Right forelimb (tissue), 1 donor: ENCODE data around the gene ATF4.

Source experiments
- DNase-seq: peaks from one replicate; pipeline ENCODE4 v3.0.0-alpha.2; 2018

ATF4 gene

DNA sequence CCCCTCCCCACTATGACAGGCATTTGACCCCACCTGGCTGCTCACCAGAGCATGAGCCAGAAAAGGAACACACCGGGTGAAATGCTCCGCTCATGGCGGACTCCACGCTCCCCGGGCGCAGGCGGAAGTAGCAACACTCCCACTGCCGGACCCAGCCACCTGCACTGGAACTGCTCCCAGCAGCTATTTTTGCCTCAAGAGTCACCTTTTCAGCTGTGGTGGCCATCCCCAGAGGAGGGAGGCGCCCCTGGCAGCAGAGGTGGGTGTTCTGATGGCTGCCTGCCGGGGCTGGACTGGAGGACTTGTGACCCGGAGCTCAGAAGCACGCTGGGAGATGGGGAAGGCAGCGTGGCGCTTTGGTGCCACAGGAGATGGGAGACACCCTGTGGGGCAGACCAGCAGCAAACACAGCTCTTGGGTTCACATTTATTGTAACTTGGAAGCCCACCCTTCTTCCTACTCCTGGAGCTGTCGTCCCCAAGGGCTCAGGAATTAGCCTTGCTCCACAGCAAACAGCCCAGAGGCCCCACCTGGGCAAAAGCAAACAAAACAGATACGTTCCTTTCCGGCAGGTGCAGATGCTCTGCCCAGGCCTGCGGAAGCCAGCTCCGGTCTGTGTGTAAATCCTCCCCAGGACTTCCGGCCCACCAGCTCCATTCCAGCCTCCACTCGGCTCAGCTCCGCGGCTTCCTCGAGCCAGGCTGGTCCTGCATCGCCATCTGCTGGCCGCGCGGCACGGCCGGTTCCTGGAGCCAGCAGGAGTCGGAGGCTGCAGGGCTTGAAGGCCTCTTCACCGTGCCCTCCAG is 8.5 kb downstream of the ATF4 start:
- DNase-seq = peak; percentile 92

DNA sequence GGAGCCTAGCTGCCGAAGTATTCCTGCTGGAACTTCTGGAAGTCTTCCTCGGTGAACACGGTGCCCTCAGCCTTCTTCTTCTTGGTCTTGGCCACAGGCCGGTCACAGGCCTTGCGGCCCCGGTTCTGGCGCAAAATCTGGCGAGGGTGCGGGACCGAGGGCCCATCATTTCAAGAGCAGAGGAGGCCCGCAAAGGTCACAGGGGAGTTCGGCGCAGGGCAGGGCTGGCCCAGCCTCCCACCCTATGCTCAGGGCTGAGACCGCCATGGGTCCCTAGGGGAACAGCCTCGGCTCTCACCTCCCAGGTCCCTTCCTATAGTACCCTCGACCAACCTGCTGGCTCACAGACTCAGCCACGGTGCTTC is 9.1 kb downstream of the ATF4 start:
- no peak for DNase-seq

DNA sequence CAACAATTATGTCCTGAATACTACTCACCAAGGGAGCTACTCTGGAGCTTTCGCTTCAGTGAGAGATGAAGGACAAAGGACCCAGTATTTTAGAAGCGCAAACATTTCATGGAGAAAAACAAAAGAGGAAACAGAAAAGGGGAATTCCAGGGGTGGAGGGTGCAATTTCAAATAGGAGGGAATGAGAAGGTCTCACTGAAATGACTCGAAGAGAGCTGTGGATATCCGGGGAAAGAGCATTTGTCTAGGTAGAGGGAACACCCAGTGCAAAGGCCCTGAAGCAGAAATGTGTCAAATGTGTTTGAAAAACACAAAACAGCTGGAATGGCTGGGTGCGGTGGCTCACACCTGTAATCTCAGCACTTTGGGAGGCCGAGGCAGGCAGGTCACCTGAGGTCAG is 9.8 kb downstream of the ATF4 start:
- no peak for DNase-seq

DNA sequence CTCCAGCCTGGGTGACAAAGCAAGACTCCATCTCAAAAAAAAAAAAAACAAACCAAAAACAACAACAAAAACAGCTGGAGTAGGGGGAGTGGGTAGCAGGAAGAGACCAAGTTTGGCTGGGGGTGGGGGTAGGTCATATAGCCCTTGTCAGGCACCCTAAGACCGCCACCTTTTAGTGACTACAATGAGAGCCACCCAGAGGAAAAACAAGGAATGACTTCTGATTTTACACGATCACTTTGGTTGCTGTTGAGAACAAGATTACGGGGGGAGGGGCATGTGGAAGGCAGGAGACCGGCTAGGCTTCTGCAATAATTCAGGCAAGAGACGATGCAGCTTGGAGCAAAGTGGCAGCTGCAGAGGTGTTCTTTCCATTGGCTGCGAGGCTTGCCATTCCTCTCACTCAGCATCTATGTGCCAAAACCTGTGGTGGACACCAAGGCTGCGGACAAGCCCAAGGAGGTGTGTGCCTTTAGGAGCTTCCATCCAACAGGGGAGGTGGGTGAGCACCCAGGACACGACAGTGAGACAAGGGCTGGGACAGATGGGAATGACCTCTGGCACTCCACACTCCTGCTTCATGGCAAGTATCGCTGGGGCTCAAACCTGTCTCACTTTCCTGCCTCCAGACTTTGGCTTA is 10.4 kb downstream of the ATF4 start:
- no peak for DNase-seq

DNA sequence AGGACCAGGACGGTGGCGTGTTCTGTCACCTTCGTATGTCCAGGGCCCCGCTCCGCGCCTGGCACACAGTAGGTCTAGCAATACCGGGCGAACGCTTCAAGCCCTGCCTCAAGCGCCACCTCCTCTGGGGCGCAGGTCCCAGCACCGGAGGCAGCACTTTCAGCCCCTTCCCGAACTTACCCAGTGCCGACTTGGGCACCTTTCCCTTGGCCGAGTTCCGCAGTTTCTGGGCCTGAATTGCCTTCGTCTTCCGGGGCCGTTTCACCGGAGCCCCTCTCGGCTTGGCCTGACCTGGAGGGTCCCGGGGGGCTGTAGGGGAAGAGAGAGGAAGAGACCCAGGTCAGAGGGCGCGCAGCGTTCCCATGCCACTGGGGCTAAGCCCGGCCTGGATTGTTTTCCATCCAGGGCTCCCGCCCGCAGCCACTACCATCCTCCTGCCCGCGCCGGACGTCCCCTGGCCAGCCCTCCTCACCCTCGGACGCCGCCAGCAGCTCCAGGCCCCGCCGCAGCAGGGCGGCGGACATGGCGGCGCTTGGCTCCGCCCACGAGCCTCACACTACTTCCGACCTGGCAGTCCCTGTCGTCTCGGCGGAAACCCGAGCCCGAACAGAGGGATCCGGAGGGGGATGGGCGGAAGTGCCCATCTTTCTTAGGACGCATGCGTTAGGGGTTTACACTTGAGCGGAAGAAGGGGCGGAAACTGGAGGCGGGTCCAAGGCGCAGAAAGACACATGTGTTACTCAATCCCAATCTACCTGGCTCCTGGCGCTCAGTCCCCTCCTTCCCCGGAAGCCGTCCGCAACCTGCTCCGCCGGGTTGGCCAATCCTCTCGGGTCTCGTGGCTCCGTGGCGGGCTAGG is 12.1 kb downstream of the ATF4 start, which contains the start of gene RPS19BP1:
Gene RPS19BP1, minus strand, starts transcription at position 534 of the 859 bp plus-strand sequence. Its CDS starts 10 bp downstream, at position 524.
- peak; percentile 98 for DNase-seq

DNA sequence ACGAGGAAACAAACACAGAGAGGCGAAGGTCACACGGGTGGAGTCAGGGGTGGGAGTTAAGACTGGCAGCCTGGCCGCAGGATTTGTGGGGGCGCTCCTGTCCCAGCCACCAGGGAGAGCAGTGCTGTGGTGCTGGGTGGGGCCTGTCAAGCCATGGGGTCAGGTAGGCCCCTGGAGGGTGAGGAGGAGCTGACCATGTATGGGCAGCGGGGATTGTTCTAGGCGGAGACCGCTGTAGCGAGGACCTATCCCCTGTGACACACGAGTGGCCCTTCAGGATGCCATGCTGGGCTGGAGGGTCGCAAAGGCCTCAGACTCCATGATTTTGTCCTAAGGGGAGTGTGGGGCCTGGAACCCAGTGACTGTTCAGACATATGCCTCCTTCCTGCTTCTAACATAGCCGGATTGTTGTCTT is 13.7 kb downstream of the ATF4 start:
- no peak for DNase-seq

DNA sequence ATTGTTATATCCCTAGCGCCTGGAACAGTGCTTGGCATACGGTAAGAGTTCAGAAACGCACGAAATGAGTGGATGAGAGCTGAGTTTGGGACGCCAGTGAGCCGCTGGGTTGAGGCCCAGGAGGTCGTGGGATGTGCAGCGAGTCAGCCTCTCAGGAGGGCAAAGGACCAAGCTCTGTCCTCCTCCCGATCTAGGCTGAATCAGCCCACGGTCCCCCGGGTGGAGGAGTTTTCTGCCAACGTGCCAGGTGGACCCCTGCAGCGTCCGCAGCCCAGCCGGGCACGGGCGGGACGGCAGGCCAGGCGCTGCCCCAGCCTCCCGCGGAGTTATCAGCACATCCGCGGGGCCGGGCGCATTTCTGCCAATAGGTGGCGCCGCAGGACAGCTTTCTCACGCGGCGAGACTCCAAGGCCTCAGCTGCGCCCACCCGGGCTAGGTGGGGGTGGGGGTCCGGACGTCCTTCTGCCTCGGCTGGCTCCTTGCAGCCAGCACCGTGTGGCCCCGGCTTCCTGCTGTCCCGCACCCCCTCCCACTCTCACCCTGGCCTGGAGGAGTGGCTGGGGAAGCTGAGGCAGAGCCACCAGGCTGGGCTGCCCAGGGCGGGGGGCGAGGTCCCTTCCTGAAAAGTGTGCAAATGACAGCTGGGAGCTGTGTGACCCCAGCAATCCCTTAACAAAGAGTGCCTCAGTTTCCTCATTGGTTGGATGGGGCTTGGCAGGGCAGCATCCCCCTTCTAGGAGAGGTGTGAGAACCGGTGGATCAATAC is 14.4 kb downstream of the ATF4 start:
- DNase-seq = peak; percentile 88

DNA sequence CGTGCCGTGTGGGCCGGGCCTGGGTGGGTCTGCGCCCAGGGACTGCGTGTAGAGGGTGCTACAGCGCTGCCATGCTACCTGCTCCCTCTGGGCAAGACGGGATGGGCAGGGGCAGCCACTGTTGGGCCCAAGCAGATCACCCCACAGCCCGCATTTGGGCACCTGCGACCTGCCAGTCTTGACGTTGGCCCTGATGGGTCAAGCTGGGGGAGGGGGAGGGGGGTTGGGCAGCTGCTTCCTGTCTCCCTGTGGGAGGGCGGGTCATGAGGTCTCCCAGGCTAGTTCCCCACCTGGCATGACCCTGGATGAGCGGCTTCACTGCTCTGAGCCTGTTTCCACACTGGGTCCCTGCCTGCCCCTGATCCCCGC is 15.0 kb downstream of the ATF4 start:
- DNase-seq = no peak

DNA sequence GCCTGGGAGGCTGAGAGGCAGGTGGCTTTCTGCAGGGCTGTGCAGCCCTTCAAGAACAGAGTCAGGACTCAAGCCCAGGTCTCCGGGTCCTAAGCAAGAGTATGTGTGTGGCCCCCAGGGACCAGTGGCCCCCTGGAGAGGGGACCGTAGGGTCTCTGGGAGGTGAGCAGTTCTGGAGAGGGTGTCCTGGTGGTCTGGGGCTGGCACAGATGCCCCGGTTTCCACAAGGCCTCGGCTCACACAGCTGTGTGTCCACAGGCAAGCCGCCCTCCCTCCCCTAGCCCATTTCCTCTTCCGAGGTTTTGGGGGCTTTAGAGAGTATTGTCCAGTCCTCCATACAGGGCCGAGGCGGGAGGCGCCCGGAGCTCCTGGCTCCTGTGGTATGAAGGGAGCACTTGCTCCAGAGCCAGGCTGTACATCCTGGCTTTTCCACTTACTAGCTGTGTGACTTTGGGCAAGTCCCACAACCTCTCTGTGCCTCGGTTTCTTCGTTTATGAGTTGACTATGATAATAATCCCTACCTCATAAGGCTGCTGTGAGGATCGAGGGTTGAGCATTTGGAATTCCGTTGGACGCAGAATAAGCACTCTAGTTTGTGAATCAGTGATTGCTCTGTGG is 15.6 kb downstream of the ATF4 start:
- no peak for DNase-seq

DNA sequence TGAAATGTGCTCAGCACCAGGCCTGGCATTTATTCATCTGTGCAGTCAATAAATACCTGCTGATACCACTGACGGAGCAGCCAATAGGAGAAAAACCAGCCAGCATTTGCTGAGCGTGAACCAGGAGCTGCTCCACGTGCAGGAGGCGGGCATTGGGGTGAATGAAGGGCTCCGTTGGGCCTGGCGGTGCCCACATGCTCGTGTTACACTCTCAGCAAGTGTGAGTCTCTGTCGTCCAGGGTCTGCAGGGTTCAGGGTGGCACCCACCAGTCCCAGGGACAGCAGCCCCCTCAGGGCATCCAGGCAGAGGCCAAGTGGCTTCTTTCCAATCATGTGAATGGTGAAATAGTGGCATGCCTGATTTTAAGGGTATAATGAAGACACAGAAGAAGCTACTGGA is 16.3 kb downstream of the ATF4 start:
- no peak for DNase-seq

DNA sequence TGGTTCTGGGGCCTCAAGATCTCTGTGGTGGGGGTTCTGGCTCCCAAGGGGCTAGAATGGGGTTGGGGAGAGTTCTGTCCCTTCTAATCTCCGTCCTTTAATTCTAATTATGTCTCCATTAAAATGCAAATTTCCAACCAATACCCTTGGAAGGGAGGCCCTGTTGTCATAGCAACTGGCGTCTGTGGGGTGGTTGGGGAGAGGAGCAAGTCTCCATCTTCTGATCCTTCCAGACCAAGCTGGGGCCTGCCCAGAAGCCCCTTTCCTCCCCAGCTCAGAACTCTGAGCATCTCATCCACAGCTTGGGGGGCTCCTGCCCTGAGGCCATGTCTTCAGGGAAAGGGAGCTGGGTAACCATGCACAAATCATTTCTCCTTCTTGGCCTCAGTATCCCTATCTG is 17.6 kb downstream of the ATF4 start:
- DNase-seq = no peak

DNA sequence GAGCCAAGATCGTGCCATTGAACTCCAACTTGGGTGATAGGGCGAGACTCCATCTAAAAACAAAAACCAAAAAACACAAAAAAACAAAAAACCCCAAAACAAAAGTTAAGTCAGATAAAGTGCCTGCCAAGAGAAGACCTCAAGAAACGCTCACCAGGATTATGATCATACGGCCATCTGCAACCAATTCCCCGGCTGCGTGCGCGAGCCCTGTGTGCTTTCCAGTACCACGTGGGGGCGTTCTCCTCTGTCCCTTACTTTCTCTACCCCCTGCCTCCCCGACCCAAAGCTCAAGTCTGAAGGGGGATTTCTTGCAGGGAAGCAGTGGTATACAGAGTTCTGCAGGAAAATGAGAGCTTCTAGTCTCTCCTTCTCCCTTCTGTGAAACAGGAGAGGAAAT is 22.7 kb downstream of the ATF4 start:
- no peak for DNase-seq

DNA sequence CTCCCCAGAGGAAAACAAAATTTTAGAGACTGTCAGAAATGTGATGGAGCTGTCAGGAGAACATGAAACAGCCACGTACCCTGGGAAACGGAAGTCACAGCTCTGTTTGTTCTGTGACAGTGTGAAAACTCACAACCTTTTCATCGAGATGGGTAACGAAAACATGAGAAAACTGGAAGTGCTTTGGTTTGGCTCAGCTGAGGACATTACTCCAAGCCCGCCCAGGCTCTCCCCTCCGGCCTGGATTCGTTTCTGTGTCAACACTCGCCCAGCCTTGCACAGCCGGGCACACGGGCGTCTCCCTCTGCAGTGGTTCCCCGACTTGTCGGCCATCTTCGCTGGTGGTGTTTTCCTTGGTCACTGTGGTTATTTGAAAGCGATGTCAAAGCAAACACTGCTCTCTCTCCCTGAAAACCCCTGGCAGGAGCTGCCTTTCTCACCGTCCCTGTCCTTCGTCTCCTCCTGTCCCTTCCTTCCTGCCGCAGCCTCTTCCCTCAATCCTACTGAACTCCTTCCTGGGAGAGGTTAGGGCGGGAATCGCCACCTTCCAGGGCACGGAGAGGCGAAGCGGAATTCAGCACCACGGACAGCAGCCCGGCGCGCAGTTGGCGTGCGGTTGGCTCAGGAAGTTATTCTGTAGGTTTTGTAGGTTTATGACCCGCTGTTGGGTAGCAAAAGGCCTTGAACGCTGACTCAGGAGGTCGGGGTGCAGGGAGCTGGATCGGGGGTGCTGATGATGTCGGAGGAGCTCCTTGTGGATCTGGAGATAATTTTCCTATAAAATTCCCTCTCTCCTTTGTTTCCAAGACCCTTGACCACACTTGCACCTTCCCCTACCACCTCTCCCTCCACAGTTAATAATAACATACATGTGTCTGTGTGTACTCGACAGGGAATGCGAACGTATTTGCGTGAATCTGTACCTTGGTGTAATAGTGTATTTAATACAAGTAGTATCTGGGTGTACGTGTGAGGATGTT is 25.3 kb downstream of the ATF4 start:
- DNase-seq = peak; percentile 80

DNA sequence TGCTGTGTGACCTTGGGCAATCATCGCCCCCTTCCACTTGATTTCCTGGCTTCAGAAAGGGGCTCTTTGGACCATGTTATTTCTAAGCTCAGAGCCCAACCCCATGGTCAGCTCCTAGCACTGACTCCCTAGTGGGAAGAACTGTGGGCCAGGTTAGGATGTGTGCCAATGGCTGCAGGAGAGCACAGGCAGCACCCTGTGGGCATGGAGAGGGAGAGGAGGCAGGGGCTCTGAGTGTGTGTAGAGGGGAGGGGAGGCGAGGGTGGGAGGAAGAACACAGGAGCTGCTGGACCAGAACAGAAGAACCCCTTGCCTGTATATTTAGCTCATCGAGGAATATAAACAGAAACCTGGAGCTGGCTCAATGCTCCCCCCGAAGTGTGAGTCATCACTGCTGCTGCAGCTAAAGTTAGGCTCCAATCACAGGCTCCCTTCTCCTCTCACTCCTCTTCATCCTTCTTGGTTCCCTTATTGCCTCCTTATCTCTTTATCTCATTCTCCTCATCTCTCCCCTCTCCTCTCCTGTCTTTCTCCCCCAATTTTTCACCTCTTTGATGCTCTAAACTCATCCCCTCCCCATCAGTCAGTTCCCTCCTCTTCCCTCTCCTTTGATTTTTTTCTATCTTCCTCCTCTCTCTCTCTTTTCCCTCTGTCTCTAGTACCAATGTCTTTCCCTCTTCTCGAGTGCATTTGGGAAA is 26.7 kb downstream of the ATF4 start:
- no peak for DNase-seq

DNA sequence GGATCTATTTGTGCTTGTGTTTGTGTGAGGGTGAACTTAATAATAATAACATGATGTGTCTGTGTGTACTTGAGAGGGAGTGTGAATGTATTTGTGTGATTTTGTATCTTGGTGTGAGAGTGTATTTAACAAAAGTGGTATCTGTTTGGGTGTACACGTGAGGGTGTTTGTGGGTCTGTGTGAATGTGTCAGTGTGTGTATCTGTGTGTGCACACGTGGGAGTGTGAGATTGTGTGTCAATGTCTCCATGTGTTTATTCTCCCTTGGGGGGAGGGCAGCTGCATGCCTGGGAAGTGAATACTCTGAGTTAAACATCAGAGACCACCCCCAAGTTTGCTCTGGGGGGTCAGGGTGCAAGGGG is 27.2 kb downstream of the ATF4 start:
- DNase-seq = no peak

DNA sequence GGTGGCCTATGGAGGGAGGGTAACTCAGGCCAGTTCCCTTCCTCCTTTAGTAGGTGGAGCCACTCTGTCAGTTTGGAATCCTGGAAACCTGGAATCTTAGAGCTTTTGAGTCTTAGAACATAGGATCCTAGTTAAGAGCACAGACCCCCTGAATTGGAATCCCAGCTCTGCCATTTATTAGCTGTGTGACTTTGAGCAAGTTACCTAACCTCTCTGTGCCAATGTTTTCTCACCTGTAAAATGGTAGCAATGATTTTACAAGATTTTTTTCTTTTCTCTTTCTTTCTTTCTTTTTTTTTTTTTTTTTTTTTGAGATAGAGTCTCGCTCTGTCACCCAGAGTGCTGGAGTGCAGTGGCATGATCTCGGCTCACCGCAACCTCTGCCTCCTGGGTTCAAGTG is 33.1 kb downstream of the ATF4 start:
- no peak for DNase-seq

DNA sequence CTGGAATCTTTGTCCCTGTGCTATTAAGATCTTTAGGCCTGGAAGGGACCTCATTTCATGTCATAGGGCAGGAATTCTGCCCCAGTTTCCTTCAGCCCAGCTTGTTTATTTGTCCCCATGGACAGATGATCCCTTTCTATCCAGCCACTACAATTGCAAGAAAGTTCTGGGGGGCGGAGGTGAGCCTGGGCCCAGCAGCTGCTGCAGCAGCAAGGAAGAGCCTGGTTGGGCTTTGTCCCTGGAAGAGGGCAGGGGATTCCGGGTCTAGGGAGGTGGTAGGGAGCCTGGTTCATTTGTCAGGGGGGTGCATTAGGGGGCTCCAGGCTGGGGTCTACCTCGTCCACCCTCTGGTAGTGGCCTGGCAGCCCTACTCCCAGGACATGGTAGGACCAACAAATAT is 33.8 kb downstream of the ATF4 start:
- DNase-seq = no peak

DNA sequence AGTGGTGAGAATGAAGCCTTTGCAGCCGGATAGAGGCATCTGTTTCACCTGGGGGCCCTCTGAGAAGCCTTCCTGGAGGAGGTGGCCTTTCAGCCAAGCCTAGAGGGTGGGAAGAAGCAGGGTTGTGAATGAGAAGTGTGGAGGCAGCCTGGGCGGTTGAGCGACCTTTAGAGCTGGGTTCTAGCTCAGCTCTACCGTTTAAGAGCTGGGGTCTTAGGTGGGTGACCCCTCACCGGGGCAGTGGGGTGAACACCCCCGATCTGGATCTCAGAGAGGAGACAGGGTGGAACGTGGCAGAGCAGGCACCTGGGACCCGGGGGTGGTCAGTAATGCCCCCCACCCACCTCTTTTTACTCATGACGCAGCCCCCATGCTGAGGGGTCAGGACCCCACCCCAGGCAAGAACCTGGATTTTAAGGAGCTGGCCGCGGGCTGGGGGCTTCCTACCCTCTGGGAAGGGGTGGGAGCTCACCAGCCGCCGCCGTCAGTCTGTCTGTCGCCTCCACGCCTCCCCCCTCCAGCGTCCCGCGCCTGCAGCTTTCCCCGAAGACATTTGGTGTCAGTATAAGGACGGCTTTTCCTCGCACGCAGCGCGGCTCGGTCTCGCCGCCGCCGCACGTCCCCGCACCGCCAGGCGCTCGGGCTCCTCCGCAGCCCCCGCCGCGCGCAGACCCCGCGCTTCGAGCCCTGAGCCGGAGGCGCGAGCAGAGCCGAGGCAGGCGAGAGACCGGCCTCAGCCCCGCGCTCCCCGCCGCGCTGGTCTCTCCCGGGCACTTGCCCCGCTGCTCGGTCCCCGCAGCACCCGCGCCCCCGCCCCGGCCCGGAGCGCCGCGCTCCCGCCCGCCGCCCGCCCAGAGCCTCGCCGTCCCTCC is 36.8 kb downstream of the ATF4 start:
- no peak for DNase-seq

DNA sequence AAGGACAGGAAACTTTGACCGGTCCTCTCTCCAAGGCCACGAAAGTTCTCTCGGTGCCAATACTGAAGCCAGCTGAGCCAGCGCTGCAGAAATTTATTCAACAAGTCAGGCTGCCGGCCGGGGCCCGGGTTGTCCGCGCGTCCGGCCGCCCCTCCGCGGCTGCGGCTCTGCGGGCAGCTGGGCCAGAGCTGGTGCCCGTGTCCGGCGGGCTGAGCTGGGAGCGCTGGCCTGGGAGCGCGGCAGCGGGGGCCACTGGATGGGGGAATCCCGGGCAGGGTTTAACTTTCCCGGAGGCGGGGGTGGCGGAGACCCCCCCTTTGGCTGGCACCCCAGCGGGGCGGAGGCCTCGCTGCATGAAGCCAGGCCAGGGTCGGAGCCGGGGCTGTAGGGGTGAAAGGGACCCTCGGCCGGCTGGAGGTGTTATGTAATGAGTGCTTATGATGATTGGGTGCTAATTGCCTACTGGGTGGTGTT is 37.9 kb downstream of the ATF4 start:
- no peak for DNase-seq
